H1 (cell line): Measurements from ENCODE around the gene TOMM5. TPM values are rescaled to one million over a fixed set of nuclear protein-coding genes. Genes with fewer than 3 reads are reported as not detected.

Experiments used
- CTCF ChIA-PET: fragments of 300-600 bp; sonication (Branson Sonifier 250); formaldehyde crosslinking; loops from one replicate; lab custom pipeline; 2021; ENCODE audit not compliant: partially characterized antibody; lab: Charles Lee
- POLR2A ChIA-PET: fragments of 300-600 bp; sonication (Branson Sonifier 250); formaldehyde crosslinking; loops from one replicate; lab custom pipeline; 2021; ENCODE audit warnings: inconsistent platforms; ENCODE audit not compliant: partially characterized antibody; lab: Charles Lee
- DNase-seq, 2 experiments: peaks; one replicate each; pipeline versions ENCODE4 v3.0.0 to v3.0.0-alpha.2; 2010 to 2022; ENCODE audit warnings: low spot score in 2 of 2, low read depth in 1 of 2, mixed read lengths in 1 of 2
- FAIRE-seq: peaks from 2 replicates; lab custom pipeline; 2011; peaks lifted over from hg19 to GRCh38; lab: Jason Lieb, UNC
- H2AFZ ChIP-seq: 2 replicates; pipeline ENCODE4 v1.8.1; 2012; ENCODE audit warnings: low read length, inconsistent platforms
- H2AK5ac ChIP-seq: 2 replicates; pipeline ENCODE4 v1.6.1; 2013; ENCODE audit warnings: low read depth, low read length
- H2BK120ac ChIP-seq: replicated peaks from 2 replicates; pipeline ENCODE3; 2013; ENCODE audit warnings: low read depth, low read length, inconsistent platforms
- H2BK12ac ChIP-seq: 2 replicates; pipeline ENCODE4 v1.6.1; 2013; ENCODE audit warnings: low read depth, low read length
- H2BK15ac ChIP-seq: 2 replicates; pipeline ENCODE4 v1.6.1; 2013; ENCODE audit warnings: low read length
- H2BK20ac ChIP-seq: 2 replicates; pipeline ENCODE4 v1.6.1; 2013; ENCODE audit warnings: low read length
- H2BK5ac ChIP-seq: 2 replicates; pipeline ENCODE4 v1.6.1; 2013; ENCODE audit warnings: low read depth, low read length
- H3K14ac ChIP-seq: 2 replicates; pipeline ENCODE4 v1.6.1; 2013; ENCODE audit warnings: inconsistent platforms; ENCODE audit not compliant: insufficient read length
- H3K18ac ChIP-seq: 2 replicates; pipeline ENCODE4 v1.6.1; 2013; ENCODE audit warnings: low read length; ENCODE audit errors: extremely low read depth
- H3K23ac ChIP-seq: 2 replicates; pipeline ENCODE4 v1.6.1; 2013; ENCODE audit warnings: inconsistent platforms; ENCODE audit not compliant: insufficient read length
- H3K23me2 ChIP-seq: 2 replicates; pipeline ENCODE4 v1.6.1; 2013; ENCODE audit warnings: low read depth, low read length
- H3K27ac ChIP-seq: 2 replicates; pipeline ENCODE4 v1.6.1; 2011; ENCODE audit warnings: low read depth, low read length, inconsistent platforms
- H3K27me3 ChIP-seq, 4 experiments: replicated peaks in 1 of 4; 1 replicate in 1 of 4; 2 replicates in 3 of 4; pipeline versions ENCODE4 v1.6.1 to v1.8.1; 2011 to 2013; ENCODE audit warnings: low read length in 3 of 4, mild to moderate bottlenecking in 3 of 4, inconsistent platforms in 2 of 4, mixed read lengths in 2 of 4, moderate library complexity in 1 of 4; ENCODE audit not compliant: control insufficient read depth in 3 of 4, insufficient read depth in 3 of 4; ENCODE audit errors: extremely low read depth in 1 of 4
- H3K36me3 ChIP-seq, 4 experiments: 2 replicates each; pipeline versions ENCODE4 v1.6.1 to v1.8.1; 2011 to 2013; ENCODE audit warnings: mild to moderate bottlenecking in 4 of 4, low read length in 3 of 4, moderate library complexity in 2 of 4, control low read depth in 1 of 4, inconsistent platforms in 1 of 4; ENCODE audit not compliant: insufficient read depth in 4 of 4, control insufficient read depth in 2 of 4
- H3K4ac ChIP-seq: replicated peaks from 2 replicates; pipeline ENCODE3; 2013; ENCODE audit warnings: low read length, low read depth, mixed read lengths, inconsistent platforms; ENCODE audit not compliant: insufficient read length
- H3K4me1 ChIP-seq, 4 experiments: replicated peaks in 1 of 4; 1 replicate in 1 of 4; 2 replicates in 3 of 4; pipeline versions ENCODE4 v1.6.1 to v1.8.1; 2011 to 2013; ENCODE audit warnings: low read length in 3 of 4, inconsistent platforms in 2 of 4, mixed read lengths in 1 of 4; ENCODE audit not compliant: insufficient read depth in 4 of 4, control insufficient read depth in 3 of 4
- H3K4me2 ChIP-seq, 2 experiments: 2 replicates each; pipeline versions ENCODE4 v1.6.1 to v1.8.1; 2011 to 2013; ENCODE audit warnings: low read depth in 2 of 2, low read length in 2 of 2, control low read depth in 1 of 2, inconsistent platforms in 1 of 2, mild to moderate bottlenecking in 1 of 2; ENCODE audit not compliant: insufficient read depth in 1 of 2
- H3K4me3 ChIP-seq, 4 experiments: fragments of 200-600, 300-600 bp in 1 of 4; sonication (generic), shearing (Covaris generic), sonication (Bioruptor Twin) in 1 of 4; 2 replicates each; pipeline versions ENCODE4 v1.5.1 to v1.8.1; 2011 to 2016; ENCODE audit warnings: low read length in 4 of 4, low read depth in 3 of 4, control low read depth in 2 of 4, inconsistent platforms in 2 of 4, mild to moderate bottlenecking in 2 of 4, mixed read lengths in 1 of 4, moderate library complexity in 1 of 4; ENCODE audit not compliant: insufficient read depth in 2 of 4; ENCODE audit errors: extremely low read depth in 1 of 4
- H3K56ac ChIP-seq: replicated peaks from 2 replicates; pipeline ENCODE3; 2013; ENCODE audit warnings: low read depth, mild to moderate bottlenecking, mixed read lengths, low read length, inconsistent platforms; ENCODE audit not compliant: insufficient read length
- H3K79me1 ChIP-seq: 2 replicates; pipeline ENCODE4 v1.6.1; 2013; ENCODE audit warnings: low read depth, low read length, control low read depth
- H3K79me2 ChIP-seq, 2 experiments: 2 replicates each; pipeline versions ENCODE4 v1.6.1 to v1.8.1; 2012 to 2013; ENCODE audit warnings: low read length in 2 of 2, mild to moderate bottlenecking in 2 of 2, inconsistent platforms in 1 of 2; ENCODE audit not compliant: insufficient read depth in 2 of 2, control insufficient read depth in 1 of 2
- H3K9ac ChIP-seq, 4 experiments: replicated peaks in 1 of 4; 1 replicate in 1 of 4; 2 replicates in 3 of 4; pipeline versions ENCODE4 v1.6.1 to v1.8.1; 2011 to 2013; ENCODE audit warnings: low read depth in 3 of 4, low read length in 3 of 4, control low read depth in 2 of 4, mild to moderate bottlenecking in 2 of 4, moderate library complexity in 2 of 4, inconsistent platforms in 1 of 4; ENCODE audit errors: extremely low read depth in 1 of 4
- H3K9me3 ChIP-seq, 2 experiments: 2 replicates each; pipeline versions ENCODE4 v1.6.1 to v1.8.1; 2012 to 2013; ENCODE audit warnings: mild to moderate bottlenecking in 2 of 2, moderate library complexity in 2 of 2, control low read depth in 1 of 2, inconsistent platforms in 1 of 2, low read depth in 1 of 2, low read length in 1 of 2, mixed read lengths in 1 of 2; ENCODE audit not compliant: insufficient read depth in 2 of 2
- H4K20me1 ChIP-seq, 2 experiments: replicated peaks in 1 of 2; 2 replicates each; pipeline versions ENCODE3 to v1.8.1; 2011 to 2013; ENCODE audit warnings: inconsistent platforms in 2 of 2, low read length in 2 of 2, mild to moderate bottlenecking in 1 of 2; ENCODE audit not compliant: insufficient read depth in 2 of 2, control insufficient read depth in 1 of 2
- H4K5ac ChIP-seq: 2 replicates; pipeline ENCODE4 v1.6.1; 2013; ENCODE audit warnings: low read length, low read depth, mixed read lengths, inconsistent platforms; ENCODE audit not compliant: insufficient read length
- H4K8ac ChIP-seq: 2 replicates; pipeline ENCODE4 v1.8.0; 2013; ENCODE audit warnings: mild to moderate bottlenecking, moderate library complexity, low read length, inconsistent platforms; ENCODE audit not compliant: insufficient read depth; ENCODE audit errors: extremely low read depth
- H4K91ac ChIP-seq: replicated peaks from 2 replicates; pipeline ENCODE3; 2013; ENCODE audit warnings: low read length, mixed read lengths, inconsistent platforms; ENCODE audit not compliant: insufficient read length
- ASH2L ChIP-seq: fragments of 200-600, 300-600 bp; sonication (generic); IDR thresholded peaks from one replicate; pipeline ENCODE4 v1.7.1; 2017; ENCODE audit warnings: low read length
- BACH1 ChIP-seq: IDR thresholded peaks from 2 replicates; pipeline ENCODE4 v1.6.1; 2012; ENCODE audit warnings: low read length, improper control_type of control experiment
- CBX5 ChIP-seq: fragments of 300-800, 300-1000 bp; sonication (generic); IDR thresholded peaks from 2 replicates; pipeline ENCODE4 v1.7.1; 2016; ENCODE audit warnings: antibody characterized with exemption, low read length, low read depth
- CEBPB ChIP-seq: IDR thresholded peaks from 2 replicates; pipeline ENCODE4 v1.6.1; 2012; ENCODE audit warnings: low read depth, low read length
- CTBP2 ChIP-seq: IDR thresholded peaks from 2 replicates; pipeline ENCODE4 v1.7.0; 2011; ENCODE audit warnings: borderline replicate concordance, mild to moderate bottlenecking, moderate library complexity, mixed read lengths, low read length; ENCODE audit not compliant: insufficient read depth, insufficient read length
- EGR1 ChIP-seq: IDR thresholded peaks from 2 replicates; pipeline ENCODE4 v1.6.1; 2011; ENCODE audit warnings: low read depth, low read length, borderline replicate concordance
- EP300 ChIP-seq, 2 experiments: IDR thresholded peaks; 1 replicate in 1 of 2; 2 replicates in 1 of 2; pipeline ENCODE4 v1.6.1; 2011 to 2012; ENCODE audit warnings: low read depth in 2 of 2, low read length in 2 of 2, mild to moderate bottlenecking in 2 of 2, borderline replicate concordance in 1 of 2, inconsistent platforms in 1 of 2, moderate library complexity in 1 of 2
- MAFK ChIP-seq: IDR thresholded peaks from 2 replicates; pipeline ENCODE4 v1.6.1; 2012; ENCODE audit warnings: low read depth, mild to moderate bottlenecking, improper control_type of control experiment, low read length
- RAD21 ChIP-seq, 2 experiments: IDR thresholded peaks in 1 of 2; conservative IDR thresholded peaks in 1 of 2; 2 replicates each; pipeline ENCODE4 v1.6.1; 2011; ENCODE audit warnings: low read depth in 2 of 2, low read length in 2 of 2, improper control_type of control experiment in 1 of 2, inconsistent platforms in 1 of 2, mild to moderate bottlenecking in 1 of 2, moderate library complexity in 1 of 2
- SIRT6 ChIP-seq: IDR thresholded peaks from one replicate; pipeline ENCODE4 v1.7.1; 2012; ENCODE audit warnings: low read length, inconsistent platforms
- SIX5 ChIP-seq: IDR thresholded peaks from 2 replicates; pipeline ENCODE4 v1.6.1; 2011; ENCODE audit warnings: mild to moderate bottlenecking, low read depth, low read length
- SP2 ChIP-seq: IDR thresholded peaks from 2 replicates; pipeline ENCODE4 v1.6.1; 2012; ENCODE audit warnings: mild to moderate bottlenecking, low read length, inconsistent platforms
- SUZ12 ChIP-seq: fragments of 200-600 bp; sonication (generic); IDR thresholded peaks from 2 replicates; pipeline ENCODE4 v1.6.1; 2012; ENCODE audit warnings: mild to moderate bottlenecking, inconsistent platforms, low read length, moderate library complexity, mixed read lengths
- TAF1 ChIP-seq: IDR thresholded peaks from 2 replicates; pipeline ENCODE4 v1.6.1; 2011; ENCODE audit warnings: mild to moderate bottlenecking, low read depth, low read length
- TBP ChIP-seq: IDR thresholded peaks from 2 replicates; pipeline ENCODE4 v1.6.1; 2011; ENCODE audit warnings: low read depth, low read length, improper control_type of control experiment
- WGBS, 2 experiments: shearing (Covaris generic) in 1 of 2; methylation state at CpG; one replicate each; pipeline versions ENCODE4 v1.1.6 to v1.1.7; 2013 to 2015; ENCODE audit warnings: low lambda C conversion rate in 2 of 2, mixed read lengths in 2 of 2, inconsistent platforms in 1 of 2, low coverage in 1 of 2, missing lambda C conversion rate in 1 of 2; ENCODE audit not compliant: insufficient replicate concordance in 2 of 2, insufficient coverage in 1 of 2, insufficient read length in 1 of 2; ENCODE audit errors: extremely low coverage in 1 of 2, missing lambda C conversion rate in 1 of 2; 5-methylcytosine and 5-hydroxymethylcytosine counted together
- polyA plus RNA-seq, 7 experiments: library from polyadenylated mRNA; depleted of rRNA in 3 of 7; stranded (reverse) in 5 of 7; unstranded in 2 of 7; fragments of >200 nt in 5 of 7; fragments of 200-250 nt in 2 of 7; gene quantifications; 1 replicate in 5 of 7; 2 replicates in 1 of 7; 4 replicates in 1 of 7; pipeline versions ENCODE4 v1.2.1 to v1.2.3, GENCODE V29; 2011 to 2013; ENCODE audit warnings: missing spikeins in 2 of 7, mixed read lengths in 2 of 7
- total RNA-seq: library from RNA; stranded (reverse); fragmentation: NEBNext Ultra II Directional; extraction: Animal tissue kit (Norgen Biotek cat#: 25700); gene quantifications from 2 replicates; pipeline ENCODE4 v1.2.1, GENCODE V29; 2021

Gene TOMM5
- total and polyA plus RNA-seq, 2 of the 8 experiments (the other 6 are each of a cell fraction or from before 2014, with no cell fraction given), result 171 to 174 TPM

GRCh38 chr9:37562826-37563225, 29.6 kb downstream of the TOMM5 start:
- Histone ChIP-seq H3K36me3 (peaks cover 0 to 8% (median 2%) of the 10 kb centered on the region in 4 experiments; a peak in 3 of 8 replicates), H2BK15ac (no peak overlapping the region), H3K4me3 (no peak overlapping the region), H3K56ac (no peak overlapping the region), H2BK5ac (no peak overlapping the region), H3K4ac (no peak overlapping the region), H4K5ac (no peak overlapping the region), H3K4me2 (no peak overlapping the region), H2AK5ac (no peak overlapping the region), H2BK20ac (no peak overlapping the region), H3K27ac (no peak overlapping the region), H4K8ac (no peak overlapping the region), H4K91ac (no peak overlapping the region), H3K14ac (no peak overlapping the region), H3K27me3 (no peaks in the 10 kb centered on the region), H3K9ac (no peak overlapping the region), H2BK120ac (no peak overlapping the region), H2BK12ac (no peak overlapping the region), H3K18ac (no peak overlapping the region), H3K9me3 (peaks cover 10 to 12% of the 10 kb centered on the region in 2 experiments; a peak in 3 of 4 replicates), H4K20me1 (no peaks in the 10 kb centered on the region), H3K79me2 (peaks cover 0 to 6% of the 10 kb centered on the region in 2 experiments; a peak in 1 of 4 replicates), H2AFZ (no peak overlapping the region), H3K23ac (no peak overlapping the region), H3K23me2 (no peaks in the 10 kb centered on the region), H3K4me1 (peaks cover 0 to 10% (median 5%) of the 10 kb centered on the region in 4 experiments; a peak in 4 of 7 replicates), H3K79me1 (no peaks in the 10 kb centered on the region)
- FAIRE-seq, result no peak
- POLR2A ChIA-PET, result interaction anchor here (1.2 kb wide), 1 partner anchor 13 kb away, joined by 3 read pairs; no protein-coding TSS in a partner anchor
- WGBS, 2 experiments, result 83% methylated on average over 1 of the region's 1 CpG; no CpG with 5 or more reads in 1 of the 2 experiments
- DNase-seq, result no peak
- CTCF ChIA-PET, result no interaction called here
- no peak for TF ChIP-seq RAD21 (IDR thresholded peaks at IDR 0.05 in 1 of 2, conservative IDR thresholded peaks at IDR 0.05 in 1 of 2; ENCODE audit: low read depth in 2 of 2, low read length in 2 of 2)
- no peak for TF ChIP-seq ASH2L
- no peak for TF ChIP-seq CTBP2
- no peak for TF ChIP-seq SUZ12
- TF ChIP-seq CEBPB, result no peak
- TF ChIP-seq TAF1, result no peak
- no peak for TF ChIP-seq CBX5
- TF ChIP-seq SIX5, result no peak
- TF ChIP-seq EGR1, result no peak
- TF ChIP-seq BACH1, result no peak
- no peak for TF ChIP-seq SIRT6
- TF ChIP-seq EP300 (IDR thresholded peaks at IDR 0.05; ENCODE audit: borderline replicate concordance in 1 of 2, low read depth in 2 of 2, low read length in 2 of 2), result no peak
- no peak for TF ChIP-seq TBP
- no peak for TF ChIP-seq MAFK
- TF ChIP-seq SP2, result no peak
